ENCODE data around the gene TRIO. TPM values are rescaled to one million over a fixed set of nuclear protein-coding genes. Genes with fewer than 3 reads are reported as not detected.

Gene TRIO
- total RNA-seq, 1 donor = 410 TPM

- peak; percentile 43 for DNase-seq (ENCODE audit: low read depth)
- TF ChIP-seq, protein P1, sequence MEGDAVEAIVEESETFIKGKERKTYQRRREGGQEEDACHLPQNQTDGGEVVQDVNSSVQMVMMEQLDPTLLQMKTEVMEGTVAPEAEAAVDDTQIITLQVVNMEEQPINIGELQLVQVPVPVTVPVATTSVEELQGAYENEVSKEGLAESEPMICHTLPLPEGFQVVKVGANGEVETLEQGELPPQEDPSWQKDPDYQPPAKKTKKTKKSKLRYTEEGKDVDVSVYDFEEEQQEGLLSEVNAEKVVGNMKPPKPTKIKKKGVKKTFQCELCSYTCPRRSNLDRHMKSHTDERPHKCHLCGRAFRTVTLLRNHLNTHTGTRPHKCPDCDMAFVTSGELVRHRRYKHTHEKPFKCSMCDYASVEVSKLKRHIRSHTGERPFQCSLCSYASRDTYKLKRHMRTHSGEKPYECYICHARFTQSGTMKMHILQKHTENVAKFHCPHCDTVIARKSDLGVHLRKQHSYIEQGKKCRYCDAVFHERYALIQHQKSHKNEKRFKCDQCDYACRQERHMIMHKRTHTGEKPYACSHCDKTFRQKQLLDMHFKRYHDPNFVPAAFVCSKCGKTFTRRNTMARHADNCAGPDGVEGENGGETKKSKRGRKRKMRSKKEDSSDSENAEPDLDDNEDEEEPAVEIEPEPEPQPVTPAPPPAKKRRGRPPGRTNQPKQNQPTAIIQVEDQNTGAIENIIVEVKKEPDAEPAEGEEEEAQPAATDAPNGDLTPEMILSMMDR (IDR thresholded peaks at IDR 0.05; ENCODE audit: insufficient read depth, low read depth, low read length) = no peak
- H3K4me3 ChIP-seq (ENCODE audit: low read depth, low read length) = no peak overlapping the region
Measured at GRCh38 chr5:14490309-14490711, 347.2 kb downstream of the TRIO start.

DNA sequence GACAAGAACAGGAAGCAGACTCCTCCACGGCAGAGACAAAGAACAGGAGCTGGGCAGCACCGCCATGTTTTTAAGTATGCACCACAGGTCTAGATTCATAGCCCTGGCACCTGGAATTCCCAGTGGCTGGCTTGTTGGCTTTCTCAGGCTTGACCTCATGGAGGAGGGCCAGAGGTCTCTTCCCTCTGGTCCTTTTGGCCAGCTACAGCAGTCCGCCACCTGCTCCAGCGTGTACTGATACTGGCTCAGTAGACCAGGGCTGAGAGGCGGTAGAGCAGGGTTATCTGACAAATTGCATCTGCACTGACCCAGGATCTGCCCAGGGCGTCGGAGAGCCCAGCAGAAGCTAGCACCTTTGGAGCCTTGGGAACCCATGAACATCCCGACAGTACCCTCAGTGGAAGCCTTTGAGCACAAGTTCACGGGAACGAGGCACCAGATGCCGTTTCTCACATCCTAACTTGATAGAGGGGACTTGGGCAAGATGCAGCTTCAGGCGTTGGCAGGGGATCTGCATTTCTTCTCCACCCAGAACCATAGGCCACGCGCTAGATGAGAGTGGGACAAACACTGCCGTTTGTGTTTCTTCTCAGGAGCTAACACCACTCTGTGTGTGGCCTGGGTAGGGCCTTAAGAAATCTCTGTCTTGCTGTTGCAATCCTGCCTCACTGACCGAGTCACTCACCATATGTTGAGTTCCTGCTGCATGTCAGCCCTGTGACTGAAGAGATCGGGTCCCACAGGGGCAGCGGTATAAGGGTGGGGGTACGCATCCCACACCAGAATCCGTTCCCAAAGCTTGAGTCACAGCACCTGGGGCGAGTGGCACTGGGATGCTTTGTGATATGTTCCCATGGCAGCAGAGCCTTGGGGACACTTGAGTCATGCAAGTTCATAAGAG, 348.1 kb downstream of the TRIO start:
- H3K4me3 ChIP-seq (ENCODE audit: low read depth, low read length) = no peak overlapping the region
- TF ChIP-seq, protein P1 (IDR thresholded peaks at IDR 0.05; ENCODE audit: insufficient read depth, low read depth, low read length) = no peak
- peak; percentile 90 for DNase-seq (ENCODE audit: low read depth)

- DNase-seq (ENCODE audit: low read depth) = no peak
- H3K4me3 ChIP-seq (ENCODE audit: low read depth, low read length) = no peak overlapping the region
- TF ChIP-seq, protein P1 (IDR thresholded peaks at IDR 0.05; ENCODE audit: insufficient read depth, low read depth, low read length) = no peak
Measured at GRCh38 chr5:14492331-14492964, 349.3 kb downstream of the TRIO start.

GRCh38 chr5:14495301-14495700, 352.2 kb downstream of the TRIO start:
- TF ChIP-seq, protein P1 (IDR thresholded peaks at IDR 0.05; ENCODE audit: insufficient read depth, low read depth, low read length) = no peak
- DNase-seq (ENCODE audit: low read depth) = no peak
- no peak overlapping the region for H3K4me3 ChIP-seq (ENCODE audit: low read depth, low read length)

DNA sequence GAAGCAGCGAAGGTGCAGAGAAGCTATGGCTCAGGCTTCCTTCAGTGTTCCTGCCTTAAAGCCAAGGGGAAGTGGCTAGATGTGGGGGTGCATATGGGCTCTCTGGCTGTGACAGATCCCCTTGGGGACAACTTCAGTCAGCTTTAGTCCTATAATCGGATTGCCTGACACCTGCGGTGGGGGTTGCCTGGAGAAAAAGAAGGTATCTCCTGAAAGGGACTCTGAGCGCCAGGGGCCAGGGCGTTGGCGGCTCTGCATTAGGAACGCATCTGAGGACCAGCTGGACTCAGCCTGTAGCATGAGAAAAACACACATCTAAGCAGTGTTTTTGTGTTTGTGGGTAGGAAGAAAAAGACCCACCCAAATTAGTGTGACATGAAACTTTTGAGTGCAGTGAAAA, 354.2 kb downstream of the TRIO start:
- no peak overlapping the region for H3K4me3 ChIP-seq (ENCODE audit: low read depth, low read length)
- TF ChIP-seq, protein P1 (IDR thresholded peaks at IDR 0.05; ENCODE audit: insufficient read depth, low read depth, low read length) = no peak
- DNase-seq (ENCODE audit: low read depth) = no peak

DNA sequence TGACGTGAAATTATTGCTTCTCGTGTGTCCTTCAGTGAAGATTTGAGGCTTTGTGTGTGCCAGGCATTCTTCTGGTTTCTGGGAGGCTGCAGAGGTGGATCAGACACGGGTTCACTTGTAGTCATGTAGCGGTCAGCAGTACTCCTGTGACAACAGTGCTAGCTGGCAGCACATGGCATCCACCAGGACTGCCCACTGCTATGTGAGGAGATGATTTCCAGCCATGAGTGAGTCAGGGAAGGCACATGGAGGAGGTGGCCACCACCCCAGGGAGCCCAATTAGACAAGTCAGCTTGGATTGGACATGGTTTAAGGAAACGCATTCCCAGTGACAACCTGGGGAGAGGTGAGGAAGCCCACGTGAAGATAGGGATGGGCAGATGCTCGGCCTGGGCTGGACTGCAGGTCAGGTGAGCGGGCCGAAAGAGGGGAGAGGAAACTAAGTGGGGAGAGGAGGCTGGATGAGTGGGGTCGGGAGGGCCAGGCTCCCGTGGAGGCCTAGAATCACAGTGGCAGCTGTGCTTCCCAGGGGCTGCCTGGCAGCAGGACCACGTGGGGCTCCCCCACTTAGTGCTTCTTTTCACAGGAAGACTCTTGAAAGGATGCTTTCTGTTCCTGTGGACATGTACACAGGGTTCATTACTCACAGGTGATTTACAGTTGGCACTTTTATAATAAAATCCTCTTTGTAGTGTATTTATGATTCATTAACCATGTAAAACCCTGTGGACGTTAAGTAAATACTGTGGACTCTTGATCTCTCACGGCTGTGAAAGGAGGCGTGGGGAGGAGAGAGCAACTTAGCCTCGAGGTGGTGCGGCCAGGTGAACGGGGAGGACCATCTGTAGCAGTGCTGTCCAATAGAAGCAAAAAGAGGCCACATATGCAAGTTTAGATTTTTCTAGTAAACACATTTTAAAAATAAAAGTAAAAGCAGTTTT, 358.5 kb downstream of the TRIO start:
- TF ChIP-seq, protein P1 (IDR thresholded peaks at IDR 0.05; ENCODE audit: insufficient read depth, low read depth, low read length) = no peak
- no peak for DNase-seq (ENCODE audit: low read depth)
- no peak overlapping the region for H3K4me3 ChIP-seq (ENCODE audit: low read depth, low read length)
